K562 (cell line): Measurements from ENCODE around the gene RPL28. TPM values are rescaled to one million over a fixed set of nuclear protein-coding genes. Genes with fewer than 3 reads are reported as not detected.
A peak's percentile ranks its signal among the peaks of the same experiment; 100 is the strongest.

Experiments
- ATAC-seq: fragments of 200-7000 bp; cut with Tn5 transposase; 3 replicates; pipeline ENCODE4 v1.9.1; 2020; ENCODE audit warnings: moderate library complexity
- BruUV-seq: library from RNA; stranded (reverse); fragments of 400-500 nt; replicated peaks from 2 replicates; lab custom pipeline; 2021; lab: Mats Ljungman, UMichigan
- CTCF ChIA-PET: fragments of 300-600 bp; formaldehyde crosslinking; extraction: SDS; loops from one replicate; lab custom pipeline; 2021; ENCODE audit warnings: low intra/inter-chr PET ratio; lab: Yijun Ruan, JAX
- POLR2A ChIA-PET: fragments of 300-600, 350-650 bp; sonication (Branson Sonifier 250); formaldehyde crosslinking; extraction: SDS; loops from one replicate; lab custom pipeline; 2021; ENCODE audit warnings: antibody characterized with exemption, inconsistent platforms; lab: Yijun Ruan, JAX
- DNase-seq, 4 experiments: peaks; one replicate each; pipeline versions ENCODE4 v3.0.0 to v3.0.0-alpha.2; 2011 to 2018; ENCODE audit warnings: low spot score in 3 of 4, mixed read lengths in 3 of 4; ENCODE audit errors: extremely low read depth in 1 of 4
- FAIRE-seq: peaks from 2 replicates; lab custom pipeline; 2011; peaks lifted over from hg19 to GRCh38; lab: Jason Lieb, UNC
- H2AFZ ChIP-seq: 2 replicates; pipeline ENCODE4 v1.6.0; 2011; ENCODE audit warnings: low read depth, low read length, control low read depth, inconsistent platforms
- H3K27ac ChIP-seq: fragments of 200-600 bp; 3 replicates; pipeline ENCODE4 v1.8.0; 2011; ENCODE audit warnings: low read depth, mild to moderate bottlenecking, control low read depth, inconsistent platforms, low read length, moderate library complexity, mixed read lengths; ENCODE audit errors: extremely low read depth
- H3K27me3 ChIP-seq, 2 experiments: fragments of 300-600 bp in 1 of 2; 2 replicates in 1 of 2; 3 replicates in 1 of 2; pipeline versions ENCODE4 v1.6.0 to v1.8.0; 2011; ENCODE audit warnings: inconsistent platforms in 2 of 2, low read length in 2 of 2, mild to moderate bottlenecking in 1 of 2, mixed read lengths in 1 of 2, moderate library complexity in 1 of 2; ENCODE audit not compliant: control insufficient read depth in 2 of 2, insufficient read depth in 2 of 2
- H3K36me3 ChIP-seq: fragments of 300-600 bp; 3 replicates; pipeline ENCODE4 v1.8.0; 2011; ENCODE audit warnings: mild to moderate bottlenecking, low read length, inconsistent platforms; ENCODE audit not compliant: control insufficient read depth, insufficient read depth
- H3K4me1 ChIP-seq, 2 experiments: fragments of 200-600 bp in 1 of 2; replicated peaks in 1 of 2; 2 replicates in 1 of 2; 3 replicates in 1 of 2; pipeline versions ENCODE4 v1.5.1 to v1.8.0; 2011; ENCODE audit warnings: inconsistent platforms in 2 of 2, low read length in 2 of 2, mild to moderate bottlenecking in 1 of 2, mixed read lengths in 1 of 2, moderate library complexity in 1 of 2; ENCODE audit not compliant: control insufficient read depth in 2 of 2, insufficient read depth in 2 of 2
- H3K4me2 ChIP-seq: 2 replicates; pipeline ENCODE4 v1.6.1; 2011; ENCODE audit warnings: low read length, control low read depth, inconsistent platforms, mixed read lengths; ENCODE audit not compliant: insufficient read depth
- H3K4me3 ChIP-seq: fragments of 200-600 bp; sonication (generic), shearing (Covaris generic); 2 replicates; pipeline ENCODE4 v1.5.1; 2016; ENCODE audit warnings: control low read depth, inconsistent platforms
- H3K79me2 ChIP-seq: fragments of 200-600 bp; 3 replicates; pipeline ENCODE4 v1.8.0; 2011; ENCODE audit warnings: low read length, inconsistent platforms; ENCODE audit not compliant: control insufficient read depth, insufficient read depth
- H3K9ac ChIP-seq, 2 experiments: 2 replicates each; pipeline versions ENCODE4 v1.6.0 to v1.6.1; 2011; ENCODE audit warnings: low read depth in 2 of 2, low read length in 2 of 2, control low read depth in 1 of 2, inconsistent platforms in 1 of 2, mild to moderate bottlenecking in 1 of 2, mixed read lengths in 1 of 2; ENCODE audit not compliant: insufficient read depth in 1 of 2
- H3K9me1 ChIP-seq: one replicate; pipeline ENCODE4 v1.6.0; 2011; ENCODE audit warnings: inconsistent platforms, mild to moderate bottlenecking, low read length, moderate library complexity; ENCODE audit not compliant: control insufficient read depth, insufficient read depth
- H3K9me3 ChIP-seq: replicated peaks from 2 replicates; pipeline ENCODE4 v1.5.1; 2011; ENCODE audit warnings: low read depth, low read length, inconsistent platforms; ENCODE audit not compliant: control insufficient read depth, insufficient read depth
- H4K20me1 ChIP-seq: replicated peaks from 2 replicates; pipeline ENCODE4 v1.6.1; 2011; ENCODE audit warnings: low read length, inconsistent platforms, mixed read lengths; ENCODE audit not compliant: control insufficient read depth, insufficient read depth
- ATF1 ChIP-seq, 2 experiments: fragments of 450-650 bp in 1 of 2; IDR thresholded peaks; 2 replicates each; pipeline ENCODE4 v1.6.1; 2016; ENCODE audit warnings: missing compliant biosample characterization in 1 of 2, missing genetic modification characterization in 1 of 2
- ETV5 ChIP-seq: sonication (generic); formaldehyde crosslinking; IDR thresholded peaks from 2 replicates; pipeline ENCODE4 v1.4.0; 2020; ENCODE audit warnings: low read depth, mild to moderate bottlenecking, missing genetic modification reagents
- FOXK1 ChIP-seq: sonication (generic); formaldehyde crosslinking; IDR thresholded peaks from 2 replicates; pipeline ENCODE4 v1.8.0; 2022; ENCODE audit warnings: missing genetic modification reagents, mild to moderate bottlenecking, borderline replicate concordance
- HNRNPUL1 ChIP-seq: fragments of 200-400 bp; formaldehyde crosslinking; IDR thresholded peaks from 2 replicates; pipeline ENCODE4 v1.6.1; 2017; ENCODE audit warnings: low read length
- POLR2AphosphoS5 ChIP-seq: IDR thresholded peaks from 2 replicates; pipeline ENCODE4 v1.6.1; 2011; ENCODE audit warnings: mild to moderate bottlenecking, low read depth, low read length, moderate library complexity; ENCODE audit not compliant: control insufficient read depth, insufficient read depth
- POLR2G ChIP-seq: fragments of 200-400 bp; formaldehyde crosslinking; IDR thresholded peaks from 2 replicates; pipeline ENCODE4 v1.6.1; 2017; ENCODE audit warnings: low read depth, mild to moderate bottlenecking, antibody characterized with exemption, low read length, moderate library complexity
- PYGO2 ChIP-seq: fragments of 450-650 bp; IDR thresholded peaks from 2 replicates; pipeline ENCODE4 v1.6.1; 2016; ENCODE audit warnings: mild to moderate bottlenecking, missing genetic modification characterization, moderate library complexity, missing compliant biosample characterization
- RAD51 ChIP-seq: fragments of 450-650 bp; IDR thresholded peaks from 2 replicates; pipeline ENCODE4 v1.7.1; 2016; ENCODE audit warnings: low read depth, mild to moderate bottlenecking, borderline replicate concordance
- RBFOX2 ChIP-seq: fragments of 200-400 bp; formaldehyde crosslinking; IDR thresholded peaks from 2 replicates; pipeline ENCODE4 v1.6.1; 2017; ENCODE audit warnings: low read depth, mild to moderate bottlenecking, low read length, moderate library complexity
- SPI1 ChIP-seq: IDR thresholded peaks from 2 replicates; pipeline ENCODE4 v1.6.1; 2011; ENCODE audit warnings: low read depth, low read length, control low read depth, borderline replicate concordance
- SRSF9 ChIP-seq: fragments of 200-400 bp; formaldehyde crosslinking; IDR thresholded peaks from 2 replicates; pipeline ENCODE4 v1.6.1; 2017; ENCODE audit warnings: low read depth, low read length, borderline replicate concordance
- ZNF12 ChIP-seq: sonication (generic); formaldehyde crosslinking; IDR thresholded peaks from 2 replicates; pipeline ENCODE4 v1.4.0; 2020; ENCODE audit warnings: mild to moderate bottlenecking, missing genetic modification reagents
- ZNF239 ChIP-seq: fragments of 250-450 bp; sonication (Bioruptor Pico); IDR thresholded peaks from 2 replicates; pipeline ENCODE4 v1.4.0; 2020; ENCODE audit warnings: mild to moderate bottlenecking
- WGBS: fragments of 100-300 bp; shearing (Covaris generic); methylation state at CpG from one replicate; pipeline ENCODE4 v1.1.6; 2016; ENCODE audit warnings: low coverage, mixed read lengths; ENCODE audit not compliant: insufficient coverage; ENCODE audit errors: missing lambda C conversion rate; 5-methylcytosine and 5-hydroxymethylcytosine counted together
- in situ Hi-C: fragments of 300-500 bp; cut with MboI; formaldehyde crosslinking; loops from 4 replicates; pipeline ENCODE4 v1.15.0; 2018; ENCODE audit warnings: inconsistent platforms, mixed read lengths
- intact Hi-C: fragments of 100-400 bp; cut with micrococcal nuclease; formaldehyde crosslinking; loops from 2 replicates; pipeline ENCODE4 v1.14.2; 2022
- polyA plus RNA-seq, 8 experiments: library from polyadenylated mRNA; depleted of rRNA in 4 of 8; stranded (reverse) in 5 of 8; unstranded in 3 of 8; fragments of >200 nt; fragmentation: Nextera tagmentation in 2 of 8; fragmentation: Illumina TruSeq in 1 of 8; extraction: Ambion mirVana in 2 of 8; extraction: Trizol in 1 of 8; gene quantifications; 2 replicates each; pipeline versions ENCODE4 v1.2.1 to v1.2.3, GENCODE V29; 2011 to 2014; ENCODE audit warnings: inconsistent platforms in 1 of 8, missing spikeins in 1 of 8
- total RNA-seq, 7 experiments: library from RNA; depleted of rRNA in 6 of 7; stranded (reverse); fragments of >200 nt in 6 of 7; fragmentation: Illumina TruSeq in 2 of 7; extraction: Trizol in 2 of 7; gene quantifications; 2 replicates each; pipeline versions ENCODE4 v1.2.1 to v1.2.3, GENCODE V29; 2011 to 2021; ENCODE audit warnings: low replicate concordance in 1 of 7
- TF ChIP-seq, protein P1 (sequence below): sonication (generic); formaldehyde crosslinking; IDR thresholded peaks from 2 replicates; pipeline ENCODE4 v1.8.0; 2023; ENCODE audit warnings: mild to moderate bottlenecking, missing genetic modification reagents
- TF ChIP-seq, protein P2 (sequence below): IDR thresholded peaks from 2 replicates; pipeline ENCODE4 v1.6.1; 2014; ENCODE audit warnings: antibody characterized with exemption
- TF ChIP-seq, protein P3 (sequence below): sonication (generic); formaldehyde crosslinking; IDR thresholded peaks from 2 replicates; pipeline ENCODE4 v1.8.0; 2022; ENCODE audit warnings: missing genetic modification reagents, mild to moderate bottlenecking, moderate library complexity, borderline replicate concordance

RPL28 gene
- total and polyA plus RNA-seq, 9 of the 15 experiments (the other 6 are each of a cell fraction or from before 2014, with no cell fraction given) = 124 to 3,106 (median 622) TPM

DNA sequence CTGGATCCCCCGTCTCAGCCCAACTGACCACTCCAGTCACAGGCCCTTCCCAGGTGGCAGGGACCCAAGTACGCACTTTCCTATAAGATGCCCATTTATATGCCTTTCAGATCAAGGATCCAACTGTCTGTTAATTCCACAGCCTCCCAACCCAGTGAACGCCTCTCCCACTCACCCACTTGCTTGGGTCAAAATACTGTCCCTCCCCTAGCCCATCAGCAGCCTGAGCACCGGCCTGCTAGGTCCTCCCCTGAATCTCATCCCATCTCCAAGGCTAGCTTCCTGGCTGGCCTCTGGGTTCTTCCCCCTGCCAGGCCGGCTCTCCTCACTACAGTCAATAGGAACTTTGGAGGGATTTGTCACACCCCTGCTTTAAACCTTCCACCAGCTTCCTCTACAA, 19.9 kb downstream of the RPL28 start:
- no peaks in the 10 kb centered on the region for H3K27me3 ChIP-seq
- BruUV-seq = no TSS peak
- ATAC-seq (no peak), DNase-seq (no peak), FAIRE-seq (no peak)
- H3K9ac ChIP-seq = peak overlapping the region; percentile 95 to 99
- H3K36me3 ChIP-seq = peaks cover 58% of the 10 kb centered on the region
- H3K9me3 ChIP-seq = peaks cover 17% of the 10 kb centered on the region
- H4K20me1 ChIP-seq = peaks cover 38% of the 10 kb centered on the region
- intact Hi-C loops (no loop called here), in situ Hi-C loops (no loop called here)
- H3K4me3 ChIP-seq = peak overlapping the region; percentile 98
- H3K4me1 ChIP-seq = peaks cover 19 to 50% of the 10 kb centered on the region in 2 experiments
- no peak overlapping the region for H2AFZ ChIP-seq
- POLR2A ChIA-PET = interaction anchor here (0.6 to 6.6 kb wide), 27 partner anchors 8 to 288 kb away, joined by 3 to 195 read pairs (median 3); partner anchors contain the start of genes NAT14, PPP1R12C, PPP6R1 and PTPRH
- CTCF ChIA-PET = no interaction called here
- 68% methylated on average over 5 of the region's 5 CpGs for whole genome bisulfite sequencing
- H3K27ac ChIP-seq = no peak overlapping the region; the same call in 2 of the 3 replicates
- peak overlapping the region; percentile 96 for H3K4me2 ChIP-seq
- H3K79me2 ChIP-seq = peaks cover 49% of the 10 kb centered on the region
- peaks cover 6% of the 10 kb centered on the region for H3K9me1 ChIP-seq
- TF ChIP-seq ZNF12 (CRISPR knock-in tag) (0 out of 2 replicates have a peak, but pooled peaks have one; percentile 49), PYGO2 (tag) (no peak), POLR2AphosphoS5 (peak; percentile 17; the same call in 1 of the 2 replicates), RAD51 (no peak), HNRNPUL1 (0 out of 2 replicates have a peak, but pooled peaks have one; percentile 21), ZNF239 (CRISPR knock-in tag) (no peak), RBFOX2 (peak; percentile 74), ETV5 (CRISPR knock-in tag) (peak; percentile 30; the same call in 1 of the 2 replicates), POLR2G (peak; percentile 42; the same call in 1 of the 2 replicates), SRSF9 (no peak), SPI1 (no peak), FOXK1 (CRISPR knock-in tag) (no peak), ATF1 (CRISPR knock-in tag; IDR thresholded peaks at IDR 0.05) (no peak), ATF1 (tag; IDR thresholded peaks at IDR 0.05) (no peak)
- TF ChIP-seq, protein P1, sequence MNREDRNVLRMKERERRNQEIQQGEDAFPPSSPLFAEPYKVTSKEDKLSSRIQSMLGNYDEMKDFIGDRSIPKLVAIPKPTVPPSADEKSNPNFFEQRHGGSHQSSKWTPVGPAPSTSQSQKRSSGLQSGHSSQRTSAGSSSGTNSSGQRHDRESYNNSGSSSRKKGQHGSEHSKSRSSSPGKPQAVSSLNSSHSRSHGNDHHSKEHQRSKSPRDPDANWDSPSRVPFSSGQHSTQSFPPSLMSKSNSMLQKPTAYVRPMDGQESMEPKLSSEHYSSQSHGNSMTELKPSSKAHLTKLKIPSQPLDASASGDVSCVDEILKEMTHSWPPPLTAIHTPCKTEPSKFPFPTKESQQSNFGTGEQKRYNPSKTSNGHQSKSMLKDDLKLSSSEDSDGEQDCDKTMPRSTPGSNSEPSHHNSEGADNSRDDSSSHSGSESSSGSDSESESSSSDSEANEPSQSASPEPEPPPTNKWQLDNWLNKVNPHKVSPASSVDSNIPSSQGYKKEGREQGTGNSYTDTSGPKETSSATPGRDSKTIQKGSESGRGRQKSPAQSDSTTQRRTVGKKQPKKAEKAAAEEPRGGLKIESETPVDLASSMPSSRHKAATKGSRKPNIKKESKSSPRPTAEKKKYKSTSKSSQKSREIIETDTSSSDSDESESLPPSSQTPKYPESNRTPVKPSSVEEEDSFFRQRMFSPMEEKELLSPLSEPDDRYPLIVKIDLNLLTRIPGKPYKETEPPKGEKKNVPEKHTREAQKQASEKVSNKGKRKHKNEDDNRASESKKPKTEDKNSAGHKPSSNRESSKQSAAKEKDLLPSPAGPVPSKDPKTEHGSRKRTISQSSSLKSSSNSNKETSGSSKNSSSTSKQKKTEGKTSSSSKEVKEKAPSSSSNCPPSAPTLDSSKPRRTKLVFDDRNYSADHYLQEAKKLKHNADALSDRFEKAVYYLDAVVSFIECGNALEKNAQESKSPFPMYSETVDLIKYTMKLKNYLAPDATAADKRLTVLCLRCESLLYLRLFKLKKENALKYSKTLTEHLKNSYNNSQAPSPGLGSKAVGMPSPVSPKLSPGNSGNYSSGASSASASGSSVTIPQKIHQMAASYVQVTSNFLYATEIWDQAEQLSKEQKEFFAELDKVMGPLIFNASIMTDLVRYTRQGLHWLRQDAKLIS (CRISPR knock-in tag) = 0 out of 2 replicates have a peak, but pooled peaks have one; percentile 77
- TF ChIP-seq, protein P2, sequence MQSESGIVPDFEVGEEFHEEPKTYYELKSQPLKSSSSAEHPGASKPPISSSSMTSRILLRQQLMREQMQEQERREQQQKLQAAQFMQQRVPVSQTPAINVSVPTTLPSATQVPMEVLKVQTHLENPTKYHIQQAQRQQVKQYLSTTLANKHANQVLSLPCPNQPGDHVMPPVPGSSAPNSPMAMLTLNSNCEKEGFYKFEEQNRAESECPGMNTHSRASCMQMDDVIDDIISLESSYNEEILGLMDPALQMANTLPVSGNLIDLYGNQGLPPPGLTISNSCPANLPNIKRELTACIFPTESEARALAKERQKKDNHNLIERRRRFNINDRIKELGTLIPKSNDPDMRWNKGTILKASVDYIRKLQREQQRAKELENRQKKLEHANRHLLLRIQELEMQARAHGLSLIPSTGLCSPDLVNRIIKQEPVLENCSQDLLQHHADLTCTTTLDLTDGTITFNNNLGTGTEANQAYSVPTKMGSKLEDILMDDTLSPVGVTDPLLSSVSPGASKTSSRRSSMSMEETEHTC = no peak
- TF ChIP-seq, protein P3, sequence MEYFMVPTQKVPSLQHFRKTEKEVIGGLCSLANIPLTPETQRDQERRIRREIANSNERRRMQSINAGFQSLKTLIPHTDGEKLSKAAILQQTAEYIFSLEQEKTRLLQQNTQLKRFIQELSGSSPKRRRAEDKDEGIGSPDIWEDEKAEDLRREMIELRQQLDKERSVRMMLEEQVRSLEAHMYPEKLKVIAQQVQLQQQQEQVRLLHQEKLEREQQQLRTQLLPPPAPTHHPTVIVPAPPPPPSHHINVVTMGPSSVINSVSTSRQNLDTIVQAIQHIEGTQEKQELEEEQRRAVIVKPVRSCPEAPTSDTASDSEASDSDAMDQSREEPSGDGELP (CRISPR knock-in tag) = 0 out of 2 replicates have a peak, but pooled peaks have one; percentile 9
